GM18867 (cell line): ENCODE measurements around the gene FNDC5.

Source experiments
- ATAC-seq: cut with Tn5 transposase; IDR thresholded peaks from one replicate; pipeline ENCODE4 v1.9.1; 2021; ENCODE audit warnings: mild to moderate bottlenecking, moderate library complexity; ENCODE audit not compliant: unreplicated experiment

Gene FNDC5

GRCh38 chr1:32898056-32898455 is 27.3 kb upstream of the FNDC5 start:
- no peak for ATAC-seq

- ATAC-seq: no peak
These were observed 26.7 kb upstream of the FNDC5 start for GRCh38 chr1:32897082-32898049.

- no peak for ATAC-seq
These were observed 25.7 kb upstream of the FNDC5 start for GRCh38 chr1:32896451-32896850.

- no peak for ATAC-seq
These were observed 24.9 kb upstream of the FNDC5 start for GRCh38 chr1:32895325-32896215.

GRCh38 chr1:32894681-32895080 is 24.0 kb upstream of the FNDC5 start:
- no peak for ATAC-seq

- no peak for ATAC-seq
These were observed 23.4 kb upstream of the FNDC5 start for GRCh38 chr1:32894019-32894600.

- no peak for ATAC-seq
These were observed 22.7 kb upstream of the FNDC5 start for GRCh38 chr1:32893198-32894018.

- ATAC-seq: no peak
These were observed 21.9 kb upstream of the FNDC5 start for GRCh38 chr1:32892368-32893197.

GRCh38 chr1:32891630-32892029 is 20.9 kb upstream of the FNDC5 start:
- ATAC-seq: no peak

- ATAC-seq: no peak
These were observed 20.5 kb upstream of the FNDC5 start for GRCh38 chr1:32891241-32891570.

- ATAC-seq: no peak
These were observed 20.0 kb upstream of the FNDC5 start for GRCh38 chr1:32890516-32891240.

- no peak for ATAC-seq
These were observed 19.1 kb upstream of the FNDC5 start for GRCh38 chr1:32889731-32890278.

- ATAC-seq: no peak
These were observed 18.1 kb upstream of the FNDC5 start for GRCh38 chr1:32888677-32889420.

- ATAC-seq: no peak
These were observed 17.4 kb upstream of the FNDC5 start for GRCh38 chr1:32888134-32888533.

- ATAC-seq: no peak
These were observed 16.9 kb upstream of the FNDC5 start for GRCh38 chr1:32887623-32888022.

- ATAC-seq: no peak
These were observed 16.2 kb upstream of the FNDC5 start for GRCh38 chr1:32886828-32887414.

GRCh38 chr1:32886004-32886827 is 15.5 kb upstream of the FNDC5 start, which contains the start of gene HPCA:
Gene HPCA (plus strand): TSS chr1:32886491. CDS start chr1:32888899, 2,408 bp downstream.
- ATAC-seq: no peak
